ENCODE data around the gene RNF208.

- TF ChIP-seq POLR2AphosphoS5 (IDR thresholded peaks at IDR 0.05): no peak
- no peak for TF ChIP-seq CTCF (IDR thresholded peaks at IDR 0.05)
- TF ChIP-seq POLR2A (IDR thresholded peaks at IDR 0.05): no peak
- TF ChIP-seq EP300 (IDR thresholded peaks at IDR 0.05): no peak
These were observed 42.3 kb downstream of the RNF208 start for GRCh38 chr9:137179761-137180160.
